Body of pancreas (tissue), 4 donors: ENCODE results near the gene KRTAP12-4. TPM values are rescaled to one million over a fixed set of nuclear protein-coding genes. Genes with fewer than 3 reads are reported as not detected.
"Not testable (repeated sequence)": the region's sequence is repeated elsewhere in the genome, so short reads cannot be mapped to it uniquely, and the experiment has no call there.

ENCODE experiments used
- ATAC-seq: fragments of 150-250 bp; one replicate; pipeline ENCODE4 v1.9.1; 2016
- DNase-seq, 4 donors: peaks; one replicate each; pipeline ENCODE4 v3.0.0-alpha.2; 2019
- H3K27ac ChIP-seq, 4 donors: fragments of 200-600 bp; sonication (generic); 1 replicate in 3 of 4; 2 replicates in 1 of 4; pipeline versions ENCODE4 v1.5.1 to v1.6.1; 2016 to 2019; ENCODE audit warnings: mild to moderate bottlenecking in 1 of 4, mixed read lengths in 1 of 4, moderate library complexity in 1 of 4
- H3K27me3 ChIP-seq, 2 donors: fragments of 200-600 bp; sonication (generic); one replicate each; pipeline ENCODE4 v1.6.0; 2016; ENCODE audit warnings: mild to moderate bottlenecking in 1 of 2
- H3K36me3 ChIP-seq, 2 donors: fragments of 200-600 bp; sonication (generic); replicated peaks in 1 of 2; 2 replicates each; pipeline ENCODE4 v1.5.1; 2016; ENCODE audit warnings: low read depth in 2 of 2; ENCODE audit not compliant: insufficient read depth in 1 of 2
- H3K4me1 ChIP-seq: fragments of 200-600 bp; sonication (generic); one replicate; pipeline ENCODE4 v1.6.0; 2016
- H3K4me3 ChIP-seq, 2 donors: fragments of 200-600 bp; sonication (generic); 1 replicate in 1 of 2; 2 replicates in 1 of 2; pipeline ENCODE4 v1.5.1; 2016 to 2019
- H3K9me3 ChIP-seq, 3 donors: fragments of 200-600 bp; sonication (generic); 1 replicate in 2 of 3; 2 replicates in 1 of 3; pipeline ENCODE4 v1.5.1; 2016
- POLR2A ChIP-seq, 3 donors: fragments of 450-650 bp; IDR thresholded peaks; one replicate each; pipeline ENCODE4 v1.6.1; 2016; ENCODE audit warnings: antibody characterized with exemption in 3 of 3, mild to moderate bottlenecking in 2 of 3
- WGBS, 2 donors: methylation state at CpG; one replicate each; pipeline ENCODE4 v1.1.5; 2017; 5-methylcytosine and 5-hydroxymethylcytosine counted together
- intact Hi-C: fragments of 100-400 bp; cut with DNase I; formaldehyde crosslinking; loops from one replicate; pipeline ENCODE4 v1.15.1; 2023
- total RNA-seq, 2 donors: library from RNA; depleted of rRNA; stranded (reverse); fragments of >200 nt; gene quantifications; one replicate each; pipeline ENCODE4 v1.1.0, GENCODE V29; 2016
- TF ChIP-seq, protein P1 (sequence below), 7 experiments: fragments of 450-650 bp in 4 of 7; fragments of 200-600 bp in 3 of 7; sonication (generic) in 3 of 7; IDR thresholded peaks; one replicate each; pipeline ENCODE4 v1.5.1; 2016 to 2019; ENCODE audit warnings: antibody characterized with exemption in 7 of 7

The KRTAP12-4 gene
- total RNA-seq, 2 donors from 2014 or later, result not detected

DNA sequence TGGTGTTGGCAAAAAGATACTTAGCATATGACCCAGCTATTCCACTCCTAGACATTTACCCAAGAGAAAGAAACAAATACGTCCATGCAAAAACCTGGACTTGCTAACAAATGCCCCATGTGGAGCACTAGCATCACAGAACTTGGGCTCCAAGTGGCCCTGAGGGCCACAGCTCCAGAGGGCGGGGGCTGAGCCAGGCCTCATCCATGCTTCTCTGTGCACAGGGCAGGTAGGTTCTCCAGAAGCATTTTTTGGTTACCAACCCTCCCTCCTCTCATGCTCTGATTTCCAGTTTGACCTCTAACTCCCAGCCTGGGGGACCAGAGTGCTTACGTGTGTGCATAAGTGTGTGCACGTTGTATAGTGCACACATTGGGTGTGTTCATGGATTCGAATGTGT lies 10.2 kb upstream of the KRTAP12-4 start:
- Histone ChIP-seq H3K27me3 (no peaks in the 10 kb centered on the region), H3K9me3 (peaks cover 0 to 4% (median 0%) of the 10 kb centered on the region in 3 donors), H3K4me1 (no peaks in the 10 kb centered on the region), H3K36me3 (no peaks in the 10 kb centered on the region), H3K27ac (no peak overlapping the region), H3K4me3 (no peak overlapping the region)
- ATAC-seq, result no peak
- intact Hi-C loops, result no loop called here
- TF ChIP-seq, protein P1, sequence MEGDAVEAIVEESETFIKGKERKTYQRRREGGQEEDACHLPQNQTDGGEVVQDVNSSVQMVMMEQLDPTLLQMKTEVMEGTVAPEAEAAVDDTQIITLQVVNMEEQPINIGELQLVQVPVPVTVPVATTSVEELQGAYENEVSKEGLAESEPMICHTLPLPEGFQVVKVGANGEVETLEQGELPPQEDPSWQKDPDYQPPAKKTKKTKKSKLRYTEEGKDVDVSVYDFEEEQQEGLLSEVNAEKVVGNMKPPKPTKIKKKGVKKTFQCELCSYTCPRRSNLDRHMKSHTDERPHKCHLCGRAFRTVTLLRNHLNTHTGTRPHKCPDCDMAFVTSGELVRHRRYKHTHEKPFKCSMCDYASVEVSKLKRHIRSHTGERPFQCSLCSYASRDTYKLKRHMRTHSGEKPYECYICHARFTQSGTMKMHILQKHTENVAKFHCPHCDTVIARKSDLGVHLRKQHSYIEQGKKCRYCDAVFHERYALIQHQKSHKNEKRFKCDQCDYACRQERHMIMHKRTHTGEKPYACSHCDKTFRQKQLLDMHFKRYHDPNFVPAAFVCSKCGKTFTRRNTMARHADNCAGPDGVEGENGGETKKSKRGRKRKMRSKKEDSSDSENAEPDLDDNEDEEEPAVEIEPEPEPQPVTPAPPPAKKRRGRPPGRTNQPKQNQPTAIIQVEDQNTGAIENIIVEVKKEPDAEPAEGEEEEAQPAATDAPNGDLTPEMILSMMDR (IDR thresholded peaks at IDR 0.05), result no peak
- TF ChIP-seq POLR2A (IDR thresholded peaks at IDR 0.05), result no peak
- 58 to 67% methylated on average over 4 to 5 of the region's 5 CpGs for WGBS, 2 donors
- no peak for DNase-seq

- 44 to 52% methylated on average over 7 of the region's 7 CpGs for WGBS, 2 donors
- intact Hi-C loops, result not testable (repeated sequence)
These were observed 7.1 kb upstream of the KRTAP12-4 start for GRCh38 chr21:44661567-44661966.

GRCh38 chr21:44658913-44659595 lies 4.6 kb upstream of the KRTAP12-4 start:
- Histone ChIP-seq H3K27me3 (no peaks in the 10 kb centered on the region), H3K36me3 (no peaks in the 10 kb centered on the region), H3K4me3 (no peak overlapping the region), H3K9me3 (peaks cover 0 to 6% (median 4%) of the 10 kb centered on the region in 3 donors), H3K4me1 (no peaks in the 10 kb centered on the region), H3K27ac (no peak overlapping the region)
- no peak for ATAC-seq
- no peak for TF ChIP-seq POLR2A (IDR thresholded peaks at IDR 0.05)
- TF ChIP-seq, protein P1 (IDR thresholded peaks at IDR 0.05), result no peak
- 37 to 41% methylated on average over 11 of the region's 11 CpGs for WGBS, 2 donors
- intact Hi-C loops, result no loop called here
- DNase-seq, result no peak

More at GRCh38 chr21:44661567-44661966, 7.1 kb upstream of the KRTAP12-4 start:
- not testable (repeated sequence) for H3K9me3 ChIP-seq, ATAC-seq, H3K4me1 ChIP-seq, DNase-seq, H3K27me3 ChIP-seq, H3K4me3 ChIP-seq, H3K36me3 ChIP-seq, H3K27ac ChIP-seq

GRCh38 chr21:44658541-44658910 lies 4.1 kb upstream of the KRTAP12-4 start:
- H3K27me3 ChIP-seq, result no peaks in the 10 kb centered on the region
- no peaks in the 10 kb centered on the region for H3K36me3 ChIP-seq
- intact Hi-C loops, result no loop called here
- H3K4me3 ChIP-seq, result no peak overlapping the region
- peaks cover 0 to 6% (median 4%) of the 10 kb centered on the region in 3 donors for H3K9me3 ChIP-seq
- ATAC-seq (no peak), DNase-seq (no peak)
- no peak for TF ChIP-seq POLR2A (IDR thresholded peaks at IDR 0.05)
- TF ChIP-seq, protein P1 (IDR thresholded peaks at IDR 0.05), result no peak
- whole genome bisulfite sequencing, 2 donors, result 51 to 71% methylated on average over 5 of the region's 5 CpGs
- H3K4me1 ChIP-seq, result no peaks in the 10 kb centered on the region
- H3K27ac ChIP-seq, result no peak overlapping the region

- no peak for DNase-seq
- ATAC-seq, result no peak
- Histone ChIP-seq H3K4me3 (no peak within 1 kb of the TSS), H3K4me1 (no peaks in the 10 kb centered on the region), H3K9me3 (peaks cover 0 to 6% (median 4%) of the 10 kb centered on the region in 3 donors), H3K27me3 (no peaks in the 10 kb centered on the region), H3K36me3 (no peaks in the 10 kb centered on the region), H3K27ac (no peak within 1 kb of the TSS)
- 66 to 69% methylated on average over 24 to 26 of the region's 26 CpGs for WGBS, 2 donors
- intact Hi-C loops, result no loop called here
- TF ChIP-seq POLR2A (IDR thresholded peaks at IDR 0.05), result no peak
- TF ChIP-seq, protein P1 (IDR thresholded peaks at IDR 0.05), result no peak
These were observed 3.4 kb upstream of the KRTAP12-4 start, which contains the start of gene KRTAP12-3 for GRCh38 chr21:44657635-44658540. Gene KRTAP12-3, plus strand, starts transcription at chr21:44657932. Its CDS starts 48 bp downstream, at chr21:44657980.
